DOHH2 (cell line): ENCODE data around the gene GDF9.

Experiments used
- H3F3A ChIP-seq: fragments of 200-600 bp; sonication (generic), shearing (Covaris generic); 2 replicates; pipeline ENCODE4 v1.6.0; 2016; ENCODE audit warnings: antibody characterized with exemption, mild to moderate bottlenecking; ENCODE audit not compliant: control insufficient read depth, insufficient read depth
- H3K27ac ChIP-seq: fragments of 200-600 bp; sonication (generic); 2 replicates; pipeline ENCODE4 v1.5.1; 2014; ENCODE audit warnings: low read depth, mild to moderate bottlenecking, low read length, moderate library complexity
- H3K27me3 ChIP-seq: fragments of 200-600 bp; sonication (generic); 2 replicates; pipeline ENCODE4 v1.6.1; 2014; ENCODE audit warnings: mild to moderate bottlenecking, low read length, mixed read lengths; ENCODE audit not compliant: control insufficient read depth
- H3K36me3 ChIP-seq: fragments of 200-600 bp; sonication (generic); 2 replicates; pipeline ENCODE4 v1.6.1; 2014; ENCODE audit warnings: mild to moderate bottlenecking, low read length, moderate library complexity, mixed read lengths; ENCODE audit not compliant: control insufficient read depth
- H3K4me1 ChIP-seq: fragments of 200-600 bp; sonication (generic); 2 replicates; pipeline ENCODE4 v1.6.1; 2014; ENCODE audit warnings: mild to moderate bottlenecking, low read length, mixed read lengths; ENCODE audit not compliant: control insufficient read depth
- H3K4me2 ChIP-seq: fragments of 200-600 bp; sonication (generic); 2 replicates; pipeline ENCODE4 v1.6.0; 2014; ENCODE audit warnings: mild to moderate bottlenecking, low read length, moderate library complexity
- H3K4me3 ChIP-seq: fragments of 200-600 bp; sonication (generic); 2 replicates; pipeline ENCODE4 v1.5.1; 2014; ENCODE audit warnings: mild to moderate bottlenecking, low read length, mixed read lengths
- H3K79me2 ChIP-seq: fragments of 200-600 bp; sonication (generic); 2 replicates; pipeline ENCODE4 v1.6.1; 2014; ENCODE audit warnings: mild to moderate bottlenecking, low read length, mixed read lengths; ENCODE audit not compliant: control insufficient read depth
- H3K9me2 ChIP-seq: fragments of 200-600 bp; sonication (generic); replicated peaks from 2 replicates; pipeline ENCODE4 v1.6.1; 2014; ENCODE audit warnings: mild to moderate bottlenecking, low read length, mixed read lengths; ENCODE audit not compliant: control insufficient read depth
- H3K9me3 ChIP-seq: fragments of 200-600 bp; sonication (generic); 2 replicates; pipeline ENCODE4 v1.6.1; 2014; ENCODE audit warnings: antibody characterized with exemption, low read length, mixed read lengths; ENCODE audit not compliant: control insufficient read depth, insufficient read depth
- H4K20me1 ChIP-seq: fragments of 200-600 bp; sonication (generic); 2 replicates; pipeline ENCODE4 v1.6.0; 2014; ENCODE audit warnings: low read depth, mild to moderate bottlenecking, antibody characterized with exemption, low read length, moderate library complexity; ENCODE audit not compliant: control insufficient read depth, insufficient read depth
- EZH2phosphoT487 ChIP-seq: fragments of 200-600 bp; sonication (generic); IDR thresholded peaks from 2 replicates; pipeline ENCODE4 v1.6.1; 2017; ENCODE audit warnings: borderline replicate concordance, mild to moderate bottlenecking, antibody characterized with exemption, low read length, moderate library complexity, mixed read lengths
- TF ChIP-seq, protein P1 (sequence below): fragments of 200-600 bp; sonication (generic); IDR thresholded peaks from one replicate; pipeline ENCODE4 v1.5.1; 2014; ENCODE audit warnings: antibody characterized with exemption, mild to moderate bottlenecking, low read depth, low read length; ENCODE audit not compliant: poor library complexity, severe bottlenecking

The GDF9 gene

DNA sequence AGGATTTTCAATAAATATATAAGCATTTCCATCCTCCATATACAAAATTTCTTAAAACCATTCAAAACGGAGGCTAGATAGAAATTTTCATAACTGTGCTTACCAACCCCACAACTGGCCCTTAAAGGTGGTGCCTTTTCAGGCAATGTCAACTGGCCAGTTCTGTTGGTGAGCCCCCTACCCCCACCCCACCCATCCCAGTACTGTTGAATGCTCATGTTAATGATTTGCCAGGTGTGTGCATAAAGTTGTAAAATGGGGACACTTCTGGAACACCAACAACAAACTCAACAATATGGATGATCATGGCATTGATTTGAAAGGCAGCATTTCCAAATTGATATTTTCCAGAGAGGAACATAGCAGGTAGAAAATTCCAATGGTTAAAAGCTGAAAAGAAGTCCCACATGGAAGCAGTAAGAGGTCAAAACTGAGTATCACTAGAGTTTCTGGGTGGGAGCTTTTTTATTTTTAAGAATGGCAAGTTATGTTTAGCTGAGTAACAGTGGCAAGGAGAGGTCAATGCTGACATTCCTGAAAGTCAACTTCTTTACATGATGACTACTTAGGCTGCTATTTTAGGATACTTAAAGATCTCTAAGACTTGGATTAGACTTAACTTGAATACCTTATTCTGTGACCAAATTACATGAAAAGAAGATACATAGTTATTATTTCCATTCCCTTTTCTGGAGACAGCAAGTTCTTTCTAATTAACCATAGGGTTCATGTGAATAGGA is 9.9 kb upstream of the GDF9 start:
- no peaks in the 10 kb centered on the region for H3K9me2 ChIP-seq
- H3K4me1 ChIP-seq, result no peaks in the 10 kb centered on the region
- peaks cover 62% of the 10 kb centered on the region for H3K36me3 ChIP-seq
- H3K79me2 ChIP-seq, result no peaks in the 10 kb centered on the region
- no peaks in the 10 kb centered on the region for H3K9me3 ChIP-seq
- H3K27ac ChIP-seq, result no peak overlapping the region
- H3K27me3 ChIP-seq, result no peaks in the 10 kb centered on the region
- H3F3A ChIP-seq, result peaks cover 11% of the 10 kb centered on the region
- no peaks in the 10 kb centered on the region for H4K20me1 ChIP-seq
- TF ChIP-seq, protein P1, sequence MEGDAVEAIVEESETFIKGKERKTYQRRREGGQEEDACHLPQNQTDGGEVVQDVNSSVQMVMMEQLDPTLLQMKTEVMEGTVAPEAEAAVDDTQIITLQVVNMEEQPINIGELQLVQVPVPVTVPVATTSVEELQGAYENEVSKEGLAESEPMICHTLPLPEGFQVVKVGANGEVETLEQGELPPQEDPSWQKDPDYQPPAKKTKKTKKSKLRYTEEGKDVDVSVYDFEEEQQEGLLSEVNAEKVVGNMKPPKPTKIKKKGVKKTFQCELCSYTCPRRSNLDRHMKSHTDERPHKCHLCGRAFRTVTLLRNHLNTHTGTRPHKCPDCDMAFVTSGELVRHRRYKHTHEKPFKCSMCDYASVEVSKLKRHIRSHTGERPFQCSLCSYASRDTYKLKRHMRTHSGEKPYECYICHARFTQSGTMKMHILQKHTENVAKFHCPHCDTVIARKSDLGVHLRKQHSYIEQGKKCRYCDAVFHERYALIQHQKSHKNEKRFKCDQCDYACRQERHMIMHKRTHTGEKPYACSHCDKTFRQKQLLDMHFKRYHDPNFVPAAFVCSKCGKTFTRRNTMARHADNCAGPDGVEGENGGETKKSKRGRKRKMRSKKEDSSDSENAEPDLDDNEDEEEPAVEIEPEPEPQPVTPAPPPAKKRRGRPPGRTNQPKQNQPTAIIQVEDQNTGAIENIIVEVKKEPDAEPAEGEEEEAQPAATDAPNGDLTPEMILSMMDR, result no peak
- TF ChIP-seq EZH2phosphoT487, result no peak
- no peak overlapping the region for H3K4me2 ChIP-seq
- no peak overlapping the region for H3K4me3 ChIP-seq

GRCh38 chr5:132873930-132874271 is 7.6 kb upstream of the GDF9 start:
- H3K27me3 ChIP-seq, result no peaks in the 10 kb centered on the region
- H3K9me3 ChIP-seq, result no peaks in the 10 kb centered on the region
- H3K79me2 ChIP-seq, result no peaks in the 10 kb centered on the region
- H3K27ac ChIP-seq, result no peak overlapping the region
- peaks cover 19% of the 10 kb centered on the region for H3F3A ChIP-seq
- no peaks in the 10 kb centered on the region for H3K9me2 ChIP-seq
- no peak overlapping the region for H3K4me3 ChIP-seq
- peaks cover 59% of the 10 kb centered on the region for H3K36me3 ChIP-seq
- H3K4me1 ChIP-seq, result no peaks in the 10 kb centered on the region
- no peak overlapping the region for H3K4me2 ChIP-seq
- H4K20me1 ChIP-seq, result no peaks in the 10 kb centered on the region
- no peak for TF ChIP-seq EZH2phosphoT487
- TF ChIP-seq, protein P1, result no peak

- peaks cover 59% of the 10 kb centered on the region for H3K36me3 ChIP-seq
- no peaks in the 10 kb centered on the region for H3K27me3 ChIP-seq
- no peak within 1 kb of the TSS for H3K27ac ChIP-seq
- H3K4me3 ChIP-seq, result no peak within 1 kb of the TSS
- TF ChIP-seq, protein P1, result no peak
- TF ChIP-seq EZH2phosphoT487, result no peak
- no peak within 1 kb of the TSS for H3K4me2 ChIP-seq
- peaks cover 19% of the 10 kb centered on the region for H3F3A ChIP-seq
- H3K9me3 ChIP-seq, result no peaks in the 10 kb centered on the region
- H3K79me2 ChIP-seq, result 0 out of 2 replicates have a peak, but pooled peaks cover 6% of the 10 kb centered on the region
- no peaks in the 10 kb centered on the region for H3K9me2 ChIP-seq
- H3K4me1 ChIP-seq, result no peaks in the 10 kb centered on the region
- 0 out of 2 replicates have a peak, but pooled peaks cover 3% of the 10 kb centered on the region for H4K20me1 ChIP-seq
These were observed 7.1 kb upstream of the GDF9 start, which contains the start of gene LEAP2 for GRCh38 chr5:132873119-132873929. LEAP2 (plus strand) TSS chr5:132873668; CDS start chr5:132873695, 27 bp downstream.
